ENCODE measurements around the gene TAGLN.

Gene TAGLN

DNA sequence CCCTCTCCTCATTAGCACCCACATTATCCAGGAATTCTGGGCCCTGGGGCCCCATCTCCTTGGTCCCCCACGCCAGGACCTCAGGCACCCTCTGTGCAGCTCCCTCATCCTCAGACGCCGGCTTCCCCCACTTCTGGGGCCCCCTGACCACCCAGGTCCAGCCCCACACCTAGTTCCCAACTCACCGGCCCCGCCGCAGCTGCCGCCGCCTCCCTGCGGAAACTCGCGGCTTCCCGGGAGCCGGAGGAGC lies 32.6 kb downstream of the TAGLN start, which contains the start of gene PCSK7:
TSS of gene PCSK7 (minus strand) at position 232 of the 250 bp plus-strand sequence. CDS start 2,229 bp downstream, outside the sequence.
- DNase-seq: no peak

DNA sequence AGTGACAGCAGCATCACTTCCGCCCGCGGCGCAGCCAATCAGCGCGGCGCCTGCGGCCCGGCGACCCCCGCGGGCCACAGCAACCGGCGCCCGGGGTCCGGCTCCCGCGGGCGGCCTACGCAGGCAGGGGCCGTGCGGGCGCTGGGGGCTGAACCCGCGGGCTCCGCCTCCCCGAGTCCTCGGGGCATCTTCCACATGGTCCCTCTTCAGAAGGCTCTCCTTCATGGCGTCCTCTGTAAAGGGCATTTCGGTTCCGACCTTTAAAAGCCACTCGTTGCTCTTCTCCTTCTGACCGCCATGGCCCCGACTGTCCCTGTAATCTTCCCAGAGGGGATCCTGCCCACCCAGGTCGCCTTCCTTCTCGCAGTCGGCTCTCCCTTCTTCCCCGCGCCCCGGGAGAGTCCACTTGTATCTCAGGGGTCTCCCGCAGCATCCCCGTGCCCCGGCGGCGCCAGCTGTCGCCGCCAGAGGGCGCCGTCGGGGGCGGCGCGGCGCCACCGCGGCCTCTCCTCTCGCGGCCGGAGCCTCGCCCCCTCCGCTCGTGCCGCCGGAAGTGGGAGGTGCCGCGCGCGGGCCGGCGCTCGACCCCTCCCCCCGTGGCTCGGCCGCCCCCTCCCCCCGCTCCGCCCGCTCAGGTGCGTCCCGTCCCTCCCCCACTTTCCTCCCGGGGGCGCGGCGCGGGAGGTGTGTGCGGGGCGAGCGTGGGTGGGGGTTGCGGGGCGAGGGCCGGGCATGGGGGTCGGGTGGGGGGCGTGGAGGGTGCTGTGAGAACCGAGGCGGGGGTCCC lies 33.1 kb downstream of the TAGLN start, which contains the start of gene RNF214:
TSS of gene RNF214 (plus strand) at position 580 of the 787 bp plus-strand sequence. CDS start 1,602 bp downstream, outside the sequence.
- DNase-seq: peak; percentile 77

DNA sequence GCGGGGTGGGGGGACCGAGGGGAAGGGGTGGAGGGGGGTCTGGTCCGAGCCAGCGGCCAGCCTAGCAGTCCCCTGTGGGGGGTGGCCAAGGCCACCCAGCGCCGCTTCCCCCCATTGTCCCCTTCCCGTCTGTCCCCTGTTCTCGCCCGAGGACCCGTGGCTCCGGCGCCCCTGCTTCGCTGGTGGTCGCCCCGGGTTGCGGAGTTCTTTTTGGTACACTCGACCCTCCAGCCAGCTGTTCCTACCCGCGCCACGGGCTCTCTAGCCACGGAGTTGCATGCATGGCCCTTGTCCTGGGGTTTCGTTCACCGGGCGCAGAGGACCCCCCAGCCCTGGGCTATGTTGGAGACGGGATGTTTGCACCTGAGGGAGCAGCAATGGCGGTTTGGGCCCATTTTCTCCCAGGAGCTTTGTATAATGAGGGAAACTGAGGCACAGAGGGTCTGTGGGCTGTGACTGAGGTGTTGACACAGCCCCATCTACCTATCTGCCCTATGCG lies 33.8 kb downstream of the TAGLN start:
- no peak for DNase-seq

DNA sequence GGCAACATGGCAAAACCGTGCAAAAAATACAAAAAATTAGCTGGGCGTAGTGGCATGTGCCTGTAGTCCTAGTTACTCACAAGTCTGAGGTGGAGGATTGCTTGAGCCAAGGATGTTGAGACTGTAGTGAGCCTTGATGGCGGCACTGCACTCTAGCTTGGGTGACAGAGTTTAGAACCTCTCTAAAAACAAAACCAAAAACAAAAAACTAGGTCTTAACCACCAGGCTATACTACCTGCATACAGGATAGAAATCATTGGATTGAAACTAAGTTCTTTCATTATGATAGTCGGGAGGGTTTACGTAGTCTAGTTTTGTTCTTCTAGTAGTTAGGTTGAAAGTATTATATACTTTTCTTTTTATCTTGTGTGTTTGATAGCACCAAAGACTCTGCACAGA lies 39.1 kb downstream of the TAGLN start:
- no peak for DNase-seq

DNA sequence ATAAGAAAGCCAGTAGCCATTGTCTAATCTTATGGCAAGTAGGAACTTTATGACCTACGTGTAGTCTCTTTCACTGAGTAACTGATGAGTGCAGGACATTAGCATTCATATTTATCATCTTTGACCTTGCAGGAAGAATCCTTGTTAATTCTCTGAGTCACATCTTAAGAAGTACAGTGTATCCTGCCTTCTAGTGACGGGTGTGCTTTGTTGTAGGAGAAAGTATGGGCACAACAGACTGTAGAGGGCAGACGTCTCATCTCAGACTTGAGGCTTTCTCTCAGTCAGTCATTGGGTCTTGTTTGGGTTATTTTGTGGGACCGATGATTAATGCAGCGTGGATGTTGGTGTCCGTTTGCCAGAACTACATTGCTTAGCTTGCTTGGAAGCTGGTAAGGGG lies 40.1 kb downstream of the TAGLN start:
- no peak for DNase-seq

DNA sequence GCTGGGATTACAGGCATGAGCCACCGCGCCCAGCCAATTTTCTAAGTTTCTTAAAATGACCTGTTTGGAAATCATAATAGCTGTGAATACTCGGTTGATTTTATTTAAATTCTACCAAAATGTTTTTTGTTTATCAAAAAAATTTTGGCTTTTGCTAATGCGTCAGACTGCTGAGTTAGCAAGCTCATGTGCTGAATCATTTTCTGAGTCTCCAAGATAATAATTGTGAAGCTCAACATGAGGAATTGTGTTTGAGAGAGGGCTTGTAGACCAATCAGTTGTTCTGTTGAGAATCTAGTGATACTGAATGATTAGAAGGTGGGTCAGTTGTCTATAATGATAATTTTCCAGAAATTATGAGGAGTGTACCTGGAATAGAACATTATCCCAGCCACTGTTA lies 49.2 kb downstream of the TAGLN start:
- DNase-seq: no peak

DNA sequence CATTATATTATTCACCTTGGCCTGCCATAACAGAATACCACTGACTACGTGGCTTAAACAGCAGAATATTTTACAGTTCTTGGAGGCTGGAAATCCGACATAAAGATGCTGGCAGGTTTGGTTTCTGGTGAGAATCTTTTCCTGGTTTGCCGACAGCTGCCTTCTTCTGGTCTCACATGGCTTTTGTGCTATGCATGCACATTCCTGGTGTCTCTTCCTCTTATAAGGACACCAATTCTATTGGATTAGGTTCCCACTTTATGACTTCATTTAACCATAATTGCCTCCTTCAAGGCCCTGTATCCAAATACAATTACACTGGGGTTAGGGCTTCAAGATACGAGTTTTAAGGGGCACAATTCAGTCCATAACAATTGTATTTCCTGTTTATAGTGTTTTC lies 50.4 kb downstream of the TAGLN start:
- no peak for DNase-seq

DNA sequence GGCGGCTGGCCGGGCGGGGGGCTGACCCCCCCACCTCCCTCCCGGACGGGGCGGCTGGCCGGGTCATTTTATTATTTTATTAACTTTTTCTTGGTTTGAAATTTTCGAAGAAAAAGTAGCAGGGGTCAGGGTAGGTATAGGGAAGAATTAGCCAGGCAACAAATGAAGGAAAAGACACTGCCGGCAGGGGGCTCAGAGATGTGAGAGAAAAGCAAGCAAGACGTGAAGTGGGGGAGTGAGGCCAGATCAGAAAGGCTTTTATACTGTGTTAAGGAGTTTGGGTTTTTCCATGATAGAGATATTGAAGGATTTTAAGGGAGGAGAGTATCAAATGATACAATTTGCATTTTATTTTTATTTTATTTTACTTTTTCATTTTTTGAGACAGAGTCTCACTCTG lies 52.3 kb downstream of the TAGLN start:
- no peak for DNase-seq

DNA sequence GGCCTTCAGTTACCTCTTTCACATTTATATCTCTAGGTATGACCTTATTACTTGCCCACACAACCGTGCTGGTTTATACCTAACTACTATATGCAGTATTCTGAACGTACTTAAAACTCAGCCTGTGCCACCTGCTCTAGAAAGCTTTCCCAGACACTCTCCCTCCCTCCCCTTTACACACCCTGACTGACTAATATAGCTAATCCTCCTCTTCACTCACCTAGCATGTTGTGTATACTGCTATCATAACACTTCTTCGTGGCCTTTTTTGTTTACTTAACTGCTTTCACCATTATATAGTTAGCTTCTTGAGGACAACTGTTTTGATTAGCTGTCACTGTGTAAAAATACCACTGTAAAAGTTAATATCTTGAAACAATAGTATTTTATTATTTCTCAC lies 56.8 kb downstream of the TAGLN start:
- no peak for DNase-seq

DNA sequence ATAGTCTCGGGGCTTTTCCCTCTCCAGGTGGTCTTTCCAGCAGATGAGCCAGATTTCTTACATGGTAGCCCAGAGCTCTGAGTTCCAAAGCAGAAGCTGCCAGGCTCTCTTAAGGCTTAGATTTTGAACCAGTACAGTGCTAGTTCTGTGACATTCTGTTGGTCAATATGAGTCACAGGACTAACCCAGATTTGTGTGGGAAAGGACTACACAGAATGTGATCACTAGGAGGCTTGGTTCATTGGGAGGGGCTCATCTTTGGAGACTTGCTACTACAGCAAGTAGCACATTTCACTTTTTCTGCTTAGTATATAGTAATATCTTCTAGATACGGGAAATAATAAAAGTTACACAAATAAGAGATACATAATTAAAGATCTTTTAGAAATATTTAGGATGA lies 57.4 kb downstream of the TAGLN start:
- DNase-seq: no peak

Measured in GF-D8 (cell line).